Thoracic aorta (tissue), 2 donors: ENCODE measurements around the gene PLXNA3. TPM values are rescaled to one million over a fixed set of nuclear protein-coding genes. Genes with fewer than 3 reads are reported as not detected.
A peak's percentile ranks its signal among the peaks of the same experiment; 100 is the strongest.

ENCODE experiments used
- ATAC-seq: fragments of 150-250 bp; one replicate; pipeline ENCODE4 v1.8.0; 2017; ENCODE audit warnings: low read depth; ENCODE audit not compliant: insufficient number of reproducible peaks, low FRiP score
- DNase-seq: peaks from one replicate; pipeline ENCODE4 v3.0.0-alpha.2; 2020; ENCODE audit warnings: low spot score
- H3K27ac ChIP-seq, 2 donors: fragments of 200-600 bp; sonication (generic); 1 replicate in 1 of 2; 2 replicates in 1 of 2; pipeline ENCODE4 v1.5.1; 2016; ENCODE audit warnings: mild to moderate bottlenecking in 2 of 2, moderate library complexity in 2 of 2
- H3K27me3 ChIP-seq: fragments of 200-600 bp; sonication (generic); replicated peaks from 2 replicates; pipeline ENCODE4 v1.6.0; 2016; ENCODE audit warnings: mild to moderate bottlenecking; ENCODE audit not compliant: insufficient read depth
- H3K36me3 ChIP-seq: fragments of 200-600 bp; sonication (generic); one replicate; pipeline ENCODE4 v1.5.1; 2016
- H3K4me1 ChIP-seq, 2 donors: fragments of 200-600 bp; sonication (generic); 1 replicate in 1 of 2; 2 replicates in 1 of 2; pipeline versions ENCODE4 v1.5.1 to v1.6.0; 2016; ENCODE audit warnings: low read depth in 2 of 2, mild to moderate bottlenecking in 1 of 2; ENCODE audit not compliant: control insufficient read depth in 1 of 2
- H3K4me3 ChIP-seq: fragments of 200-600 bp; sonication (generic); 2 replicates; pipeline ENCODE4 v1.5.1; 2016; ENCODE audit warnings: mild to moderate bottlenecking
- H3K9me3 ChIP-seq: fragments of 200-600 bp; sonication (generic); 2 replicates; pipeline ENCODE4 v1.5.1; 2016
- total RNA-seq, 2 donors: library from RNA; depleted of rRNA; stranded (reverse); fragments of >200 nt; gene quantifications; one replicate each; pipeline versions ENCODE4 v1.1.0 to v1.2.3, GENCODE V29; 2016
- TF ChIP-seq, protein P1 (sequence below): fragments of 200-600 bp; sonication (generic); IDR thresholded peaks from one replicate; pipeline ENCODE4 v1.5.1; 2019; ENCODE audit warnings: antibody characterized with exemption

PLXNA3 gene
- total RNA-seq, 2 donors from 2014 or later = 39.3 to 40.9 TPM

DNA sequence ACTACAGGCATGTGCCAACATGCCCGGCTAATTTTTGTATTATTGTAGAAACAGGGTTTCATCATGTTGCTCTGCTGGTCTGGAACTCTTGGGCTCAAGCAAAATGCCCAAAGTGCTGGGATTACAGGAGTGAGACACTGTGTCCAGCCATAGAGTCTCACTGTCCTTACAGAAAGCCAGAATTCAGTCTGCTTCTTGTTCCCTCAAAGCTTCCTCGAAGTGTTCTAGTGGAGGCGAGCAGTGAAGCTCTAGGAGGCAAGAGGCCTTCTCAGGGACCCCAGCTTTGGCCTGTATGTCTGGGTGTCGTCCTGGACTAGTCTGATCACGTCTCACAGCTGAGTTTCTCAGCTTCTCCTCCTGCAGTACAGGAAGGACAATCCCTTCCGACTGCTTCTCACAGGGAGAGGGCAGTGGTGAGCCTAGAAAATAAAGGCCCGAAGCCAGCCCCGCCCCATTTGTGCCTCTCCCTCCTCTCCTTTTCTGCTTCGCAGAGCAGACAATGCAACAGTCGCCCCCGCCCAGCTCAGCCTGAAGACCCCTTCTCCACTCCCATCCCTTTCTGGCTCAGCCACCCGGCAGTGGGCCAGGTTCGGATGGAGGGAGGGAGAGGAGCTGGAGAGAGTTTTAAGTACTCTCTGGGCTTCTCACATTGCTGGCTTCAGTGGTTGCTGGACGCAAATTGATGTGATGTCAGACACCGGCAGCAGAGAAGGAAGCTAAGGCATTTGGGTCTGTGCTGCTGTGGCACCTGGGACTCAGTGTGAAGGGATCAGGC is 69.0 kb downstream of the PLXNA3 start:
- no peaks in the 10 kb centered on the region for H3K36me3 ChIP-seq
- no peaks in the 10 kb centered on the region for H3K27me3 ChIP-seq
- H3K4me1 ChIP-seq = peaks cover 0 to 15% of the 10 kb centered on the region in 2 donors
- H3K9me3 ChIP-seq = no peaks in the 10 kb centered on the region
- DNase-seq = no peak
- H3K4me3 ChIP-seq = peak overlapping the region; percentile 66
- TF ChIP-seq, protein P1, sequence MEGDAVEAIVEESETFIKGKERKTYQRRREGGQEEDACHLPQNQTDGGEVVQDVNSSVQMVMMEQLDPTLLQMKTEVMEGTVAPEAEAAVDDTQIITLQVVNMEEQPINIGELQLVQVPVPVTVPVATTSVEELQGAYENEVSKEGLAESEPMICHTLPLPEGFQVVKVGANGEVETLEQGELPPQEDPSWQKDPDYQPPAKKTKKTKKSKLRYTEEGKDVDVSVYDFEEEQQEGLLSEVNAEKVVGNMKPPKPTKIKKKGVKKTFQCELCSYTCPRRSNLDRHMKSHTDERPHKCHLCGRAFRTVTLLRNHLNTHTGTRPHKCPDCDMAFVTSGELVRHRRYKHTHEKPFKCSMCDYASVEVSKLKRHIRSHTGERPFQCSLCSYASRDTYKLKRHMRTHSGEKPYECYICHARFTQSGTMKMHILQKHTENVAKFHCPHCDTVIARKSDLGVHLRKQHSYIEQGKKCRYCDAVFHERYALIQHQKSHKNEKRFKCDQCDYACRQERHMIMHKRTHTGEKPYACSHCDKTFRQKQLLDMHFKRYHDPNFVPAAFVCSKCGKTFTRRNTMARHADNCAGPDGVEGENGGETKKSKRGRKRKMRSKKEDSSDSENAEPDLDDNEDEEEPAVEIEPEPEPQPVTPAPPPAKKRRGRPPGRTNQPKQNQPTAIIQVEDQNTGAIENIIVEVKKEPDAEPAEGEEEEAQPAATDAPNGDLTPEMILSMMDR = peak; percentile 31
- ATAC-seq = no peak
- H3K27ac ChIP-seq = peak overlapping the region; percentile 66 to 78

Other genes with a start within 250 kb of the PLXNA3 start
- not detected for gene OPN1MW2, start 238.5 kb upstream of the PLXNA3 start, total RNA-seq
- not detected for gene OPN1MW3, start 200.7 kb upstream of the PLXNA3 start, total RNA-seq
- not detected for gene TEX28, start 163.2 kb upstream of the PLXNA3 start, total RNA-seq
- under 1 TPM in 1 of 2 donors, not detected in 1; 0.42 TPM for gene TKTL1, start 162.5 kb upstream of the PLXNA3 start, total RNA-seq
- over 10,000 TPM in 1 of 2 donors, 1,000 to 10,000 TPM in 1; 5,928 to 11,236 TPM for gene FLNA, start 83.6 kb upstream of the PLXNA3 start, total RNA-seq
- gene EMD, start 79.0 kb upstream of the PLXNA3 start, total RNA-seq = 10 to 100 TPM; 43.8 to 74.2 TPM
- 1,000 to 10,000 TPM; 2,221 to 4,479 TPM for gene RPL10, start 59.9 kb upstream of the PLXNA3 start, total RNA-seq
- gene DNASE1L1, start 49.0 kb upstream of the PLXNA3 start, total RNA-seq = 10 to 100 TPM; 39.9 to 41.8 TPM
- 10 to 100 TPM; 54.3 to 71.1 TPM for gene TAFAZZIN, start 46.7 kb upstream of the PLXNA3 start, total RNA-seq
- 10 to 100 TPM; 40.8 to 75.7 TPM for gene ATP6AP1, start 29.6 kb upstream of the PLXNA3 start, total RNA-seq
- gene GDI1, start 21.1 kb upstream of the PLXNA3 start, total RNA-seq = 100 to 1,000 TPM in 1 of 2 donors, 10 to 100 TPM in 1; 99.4 to 151 TPM
- 10 to 100 TPM; 52.8 to 63.4 TPM for gene FAM50A, start 14.1 kb upstream of the PLXNA3 start, total RNA-seq
- 1 to 10 TPM; 2.1 to 8.9 TPM for gene LAGE3, start 21.0 kb downstream of the PLXNA3 start, total RNA-seq
- gene UBL4A, start 28.3 kb downstream of the PLXNA3 start, total RNA-seq = 10 to 100 TPM; 28.1 to 67.1 TPM
- 10 to 100 TPM; 26.7 to 55.5 TPM for gene SLC10A3, start 32.3 kb downstream of the PLXNA3 start, total RNA-seq
- gene FAM3A, start 58.0 kb downstream of the PLXNA3 start, total RNA-seq = 10 to 100 TPM; 31.0 to 52.3 TPM
- gene G6PD, start 88.6 kb downstream of the PLXNA3 start, total RNA-seq = 10 to 100 TPM; 67.3 to 70.1 TPM
- gene IKBKG, start 89.3 kb downstream of the PLXNA3 start, total RNA-seq = 10 to 100 TPM; 25.7 to 52.8 TPM
- gene CTAG1A, start 126.9 kb downstream of the PLXNA3 start, total RNA-seq = not detected
- not detected for gene CTAG1B, start 161.0 kb downstream of the PLXNA3 start, total RNA-seq
- gene CTAG2, start 195.3 kb downstream of the PLXNA3 start, total RNA-seq = not detected